HG02973 (cell line): ENCODE measurements around the gene RYR3.

ENCODE experiments used
- ATAC-seq: cut with Tn5 transposase; IDR thresholded peaks from one replicate; pipeline ENCODE4 v1.9.1; 2021; ENCODE audit warnings: moderate library complexity; ENCODE audit not compliant: unreplicated experiment

The RYR3 gene

GRCh38 chr15:33693166-33693800 lies 382.5 kb downstream of the RYR3 start:
- no peak for ATAC-seq

- ATAC-seq, result no peak
Observed at GRCh38 chr15:33698126-33698525, 387.4 kb downstream of the RYR3 start.

- no peak for ATAC-seq
Observed at GRCh38 chr15:33699145-33699544, 388.4 kb downstream of the RYR3 start.

GRCh38 chr15:33699691-33700447 lies 389.1 kb downstream of the RYR3 start:
- no peak for ATAC-seq

- ATAC-seq, result no peak
Observed at GRCh38 chr15:33700695-33701303, 390.0 kb downstream of the RYR3 start.

- ATAC-seq, result no peak
Observed at GRCh38 chr15:33701304-33701696, 390.5 kb downstream of the RYR3 start.

GRCh38 chr15:33706173-33706572 lies 395.4 kb downstream of the RYR3 start:
- no peak for ATAC-seq

- ATAC-seq, result no peak
Observed at GRCh38 chr15:33710748-33711147, 400.0 kb downstream of the RYR3 start.

GRCh38 chr15:33716025-33716424 lies 405.3 kb downstream of the RYR3 start:
- ATAC-seq, result no peak

GRCh38 chr15:33720952-33721351 lies 410.2 kb downstream of the RYR3 start:
- ATAC-seq, result no peak

- peak; percentile 90 for ATAC-seq
Observed at GRCh38 chr15:33722005-33722672, 411.4 kb downstream of the RYR3 start.

GRCh38 chr15:33722673-33723015 lies 411.9 kb downstream of the RYR3 start:
- no peak for ATAC-seq

GRCh38 chr15:33724321-33725036 lies 413.7 kb downstream of the RYR3 start:
- ATAC-seq, result no peak

GRCh38 chr15:33729653-33730052 lies 418.9 kb downstream of the RYR3 start:
- no peak for ATAC-seq

- no peak for ATAC-seq
Observed at GRCh38 chr15:33730815-33731214, 420.0 kb downstream of the RYR3 start.

- ATAC-seq, result no peak
Observed at GRCh38 chr15:33735143-33735542, 424.4 kb downstream of the RYR3 start.

- ATAC-seq, result no peak
Observed at GRCh38 chr15:33735637-33736247, 425.0 kb downstream of the RYR3 start.

- ATAC-seq, result no peak
Observed at GRCh38 chr15:33737687-33738601, 427.2 kb downstream of the RYR3 start.

GRCh38 chr15:33738941-33739664 lies 428.3 kb downstream of the RYR3 start:
- ATAC-seq, result no peak
